Stimulated activated CD4-positive, alpha-beta T cell treated with anti-CD3 and anti-CD28 coated beads, TNF-alpha, amount 100 ng/mL, for 24 hours (primary cell): ENCODE data around the gene CEP43.

Experiments used
- DNase-seq, 3 experiments: peaks; one replicate each; pipeline ENCODE4 v3.0.0-alpha.2; 2020; ENCODE audit warnings: low read depth in 3 of 3

The CEP43 gene, protein sequence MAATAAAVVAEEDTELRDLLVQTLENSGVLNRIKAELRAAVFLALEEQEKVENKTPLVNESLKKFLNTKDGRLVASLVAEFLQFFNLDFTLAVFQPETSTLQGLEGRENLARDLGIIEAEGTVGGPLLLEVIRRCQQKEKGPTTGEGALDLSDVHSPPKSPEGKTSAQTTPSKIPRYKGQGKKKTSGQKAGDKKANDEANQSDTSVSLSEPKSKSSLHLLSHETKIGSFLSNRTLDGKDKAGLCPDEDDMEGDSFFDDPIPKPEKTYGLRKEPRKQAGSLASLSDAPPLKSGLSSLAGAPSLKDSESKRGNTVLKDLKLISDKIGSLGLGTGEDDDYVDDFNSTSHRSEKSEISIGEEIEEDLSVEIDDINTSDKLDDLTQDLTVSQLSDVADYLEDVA

DNA sequence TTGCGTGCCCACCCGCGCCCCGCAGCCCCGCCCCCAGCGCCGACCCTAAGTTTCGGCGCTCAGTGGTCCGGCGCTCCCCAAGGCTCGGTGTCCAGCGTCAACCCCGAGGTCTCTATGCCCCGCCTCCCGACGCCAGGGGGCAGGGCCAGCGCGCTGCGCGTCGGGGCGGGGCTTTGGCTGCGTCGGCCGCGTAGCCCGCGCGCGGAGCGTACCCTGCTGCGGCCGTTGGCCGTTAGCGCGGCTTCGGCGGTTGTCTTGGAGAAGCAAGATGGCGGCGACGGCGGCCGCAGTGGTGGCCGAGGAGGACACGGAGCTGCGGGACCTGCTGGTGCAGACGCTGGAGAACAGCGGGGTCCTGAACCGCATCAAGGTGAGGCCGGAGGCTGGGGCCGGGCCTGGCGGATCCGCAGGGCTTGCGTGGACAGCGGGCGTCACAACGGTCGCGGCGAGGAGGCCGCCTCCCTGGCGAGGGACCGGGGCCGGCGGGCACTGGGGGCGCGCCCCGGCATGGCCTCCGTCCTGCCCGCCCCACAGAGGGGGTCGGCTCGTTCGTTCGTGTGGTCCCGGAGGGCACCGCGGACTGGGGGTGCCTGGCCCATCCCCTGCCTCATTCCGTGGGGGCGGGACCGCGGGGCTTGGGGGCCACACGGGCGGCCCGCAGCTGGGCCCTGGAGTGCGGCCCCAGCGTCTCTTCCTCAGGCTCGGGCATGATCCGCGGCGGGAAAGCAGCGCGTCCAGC is at the start of gene CEP43:
Gene CEP43 (plus strand): TSS at position 253 of the 739 bp plus-strand sequence. CDS start 16 bp downstream, at position 269.
- peak; percentile 67 to 86 (median 79) for DNase-seq

DNA sequence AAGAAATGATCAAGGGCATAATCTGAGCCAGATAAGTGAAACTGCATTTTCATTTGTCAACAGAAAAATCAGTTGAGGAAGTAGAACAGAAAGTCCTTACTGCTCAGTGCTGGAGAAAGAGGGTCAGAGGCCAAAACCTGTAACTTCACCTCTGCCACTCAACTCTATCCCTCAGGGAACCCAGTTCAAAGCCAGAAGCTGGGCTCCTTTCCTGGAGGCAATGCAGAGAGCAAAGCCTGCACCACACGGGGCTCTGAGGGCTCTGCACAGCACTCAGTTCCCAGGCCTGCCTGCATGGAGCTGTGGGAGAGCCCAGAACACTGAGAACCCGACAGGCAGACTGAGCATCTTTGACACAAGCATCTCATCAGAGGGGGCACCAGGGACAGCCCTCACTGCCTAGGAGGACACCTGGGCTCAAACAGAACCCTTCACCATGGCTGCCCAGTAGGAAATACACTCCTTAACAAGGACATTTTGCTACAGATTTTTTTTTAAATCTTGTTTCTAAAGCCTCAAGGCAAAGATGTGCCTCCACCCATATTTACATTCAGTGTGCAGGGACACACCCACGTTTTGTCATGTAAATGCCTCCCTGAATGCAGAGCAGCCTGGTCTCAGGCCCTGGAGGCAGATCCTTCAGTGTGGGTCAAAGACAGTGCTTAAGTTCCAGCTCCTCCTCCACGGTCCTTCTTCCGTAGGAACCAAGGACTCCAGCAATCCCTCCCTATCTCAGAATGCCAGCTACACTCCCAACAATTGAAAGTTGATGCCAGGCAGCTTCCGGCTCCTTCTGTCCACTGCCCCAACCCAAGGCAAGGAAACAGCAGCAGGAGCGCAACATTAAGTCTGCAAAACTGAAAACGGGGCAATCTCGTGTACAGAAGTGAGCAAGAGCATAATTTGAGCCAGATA is 49.4 kb upstream of the CEP43 start:
- DNase-seq, result no peak

DNA sequence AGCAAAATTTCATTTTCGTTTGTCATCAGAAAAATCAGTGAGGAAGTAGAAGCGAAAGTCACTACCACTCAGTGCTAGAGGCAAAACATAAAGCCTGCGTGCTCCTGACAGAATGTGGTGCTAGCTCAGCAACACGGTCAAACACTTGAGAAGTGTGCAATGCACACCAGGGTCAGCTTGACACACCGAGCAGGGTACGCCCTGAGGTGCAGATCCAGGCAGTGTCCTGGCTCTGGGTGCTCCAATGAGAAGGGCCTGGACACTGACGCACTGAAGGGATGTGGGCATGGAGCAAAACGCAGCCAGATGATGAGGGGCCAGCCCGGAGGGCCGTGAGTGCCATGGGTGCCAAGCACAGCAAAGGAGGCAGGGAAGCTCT is 48.8 kb upstream of the CEP43 start:
- DNase-seq, result no peak

DNA sequence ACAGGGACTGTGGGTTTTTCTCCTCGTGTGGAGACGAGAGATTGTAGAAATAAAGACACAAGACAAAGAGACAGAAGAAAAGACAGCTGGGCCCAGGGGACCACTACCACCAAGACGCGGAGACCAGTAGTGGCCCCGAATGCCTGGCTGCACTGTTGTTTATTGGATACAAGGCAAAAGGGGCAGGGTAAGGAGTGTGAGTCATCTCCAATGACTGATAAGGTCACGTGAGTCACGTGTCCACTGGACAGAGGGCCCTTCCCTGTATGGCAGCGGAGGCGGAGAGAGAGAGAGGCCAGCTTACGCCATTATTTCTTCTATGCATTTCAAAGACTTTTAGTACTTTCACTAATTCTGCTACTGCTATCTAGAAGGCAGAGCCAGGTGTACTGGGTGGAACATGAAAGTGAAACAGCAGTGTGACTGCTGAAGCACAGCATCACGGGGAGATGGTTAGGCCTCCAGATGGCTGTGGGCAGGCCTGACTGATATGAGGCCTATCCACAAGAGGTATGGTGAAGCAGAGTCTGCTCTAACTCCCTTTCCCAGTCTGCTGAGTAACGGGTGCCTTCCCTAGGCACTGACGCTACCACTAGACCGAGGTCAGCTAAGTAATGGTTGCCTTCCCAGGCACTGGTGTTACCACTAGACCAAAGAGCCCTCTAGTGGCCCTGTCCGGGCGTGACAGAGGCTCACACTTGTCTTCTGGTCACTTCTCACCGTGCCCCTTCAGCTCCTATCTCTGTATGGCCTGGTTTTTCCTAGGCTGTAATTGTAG is 48.1 kb upstream of the CEP43 start:
- peak; percentile 64 to 83 (median 66) for DNase-seq

DNA sequence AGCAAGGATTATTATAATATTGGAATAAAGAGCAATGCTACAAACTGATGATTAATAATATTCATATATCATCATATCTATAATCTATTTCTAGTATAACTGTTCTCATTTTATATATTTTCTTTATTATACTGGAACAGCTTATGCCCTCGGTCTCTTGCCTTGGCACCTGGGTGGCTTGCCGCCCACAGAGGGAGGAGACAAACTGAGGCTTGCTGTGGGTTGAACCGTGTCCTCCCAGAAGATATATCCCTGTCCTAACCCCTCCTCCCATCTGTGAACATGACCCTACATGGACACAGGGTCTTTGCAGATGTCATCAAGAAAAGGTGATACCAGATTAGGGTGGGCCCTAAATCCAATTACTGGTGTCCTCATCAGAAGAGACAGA is 47.5 kb upstream of the CEP43 start:
- DNase-seq, result no peak

DNA sequence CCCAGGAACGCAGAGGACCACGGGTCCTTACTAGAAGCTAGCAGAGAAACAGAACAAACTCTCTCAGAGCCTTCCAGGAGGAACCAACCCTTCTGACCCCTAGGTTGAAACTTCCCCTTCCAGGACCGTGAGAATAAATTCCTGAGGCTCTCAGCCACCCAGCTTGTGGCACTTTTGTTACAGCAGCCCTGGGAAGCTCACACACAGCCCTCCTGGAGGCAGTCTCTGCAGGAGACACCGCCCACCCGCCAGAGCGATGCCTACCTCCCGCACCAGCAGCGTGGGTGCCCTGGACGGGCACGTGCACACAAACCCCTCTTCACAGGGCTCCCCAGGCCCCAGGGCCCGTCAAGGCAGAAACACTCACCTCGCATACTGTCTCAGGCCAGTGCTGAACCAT is 47.1 kb upstream of the CEP43 start:
- no peak for DNase-seq

DNA sequence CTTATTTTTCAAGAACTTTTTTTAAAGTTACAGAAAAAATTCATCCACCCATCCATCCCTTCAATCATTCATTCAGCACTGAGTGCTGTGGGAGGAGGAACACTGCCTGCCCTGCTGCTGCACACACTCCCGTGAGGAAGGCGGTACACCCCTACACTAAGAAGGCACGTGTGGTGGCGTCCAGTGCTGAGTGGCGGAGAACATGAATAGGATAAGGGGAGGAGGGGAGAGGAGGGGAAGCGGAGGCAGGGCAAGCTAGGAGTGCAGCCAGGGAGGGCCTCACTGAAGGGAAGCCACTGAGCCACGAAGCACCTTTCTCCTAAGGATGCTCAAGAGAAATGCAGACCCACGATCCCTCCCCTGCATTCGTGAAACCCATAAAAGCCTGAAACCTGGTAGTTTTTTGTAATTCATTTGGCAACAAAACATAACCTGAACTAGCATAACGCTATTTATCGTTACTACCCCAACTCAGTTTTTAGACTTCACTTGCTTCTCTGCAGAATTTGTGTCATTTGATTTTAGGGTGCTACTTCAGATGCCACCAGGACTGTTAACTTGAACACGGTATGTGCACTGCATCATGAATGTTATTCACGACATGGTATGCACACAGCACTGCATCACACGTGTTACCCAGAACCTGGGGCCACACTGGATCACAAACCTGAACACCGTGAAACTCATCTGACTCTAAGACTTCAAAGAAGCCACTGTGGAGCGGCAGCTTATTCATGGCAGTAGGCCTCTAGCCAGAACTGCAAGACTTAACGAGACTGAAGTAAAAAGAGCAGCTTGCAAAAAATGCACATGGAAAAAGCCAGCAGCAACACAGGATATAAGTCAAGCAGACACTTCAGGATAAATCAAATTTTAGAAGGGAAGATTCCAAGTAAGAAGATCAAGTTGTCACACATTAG is 46.4 kb upstream of the CEP43 start:
- no peak for DNase-seq

DNA sequence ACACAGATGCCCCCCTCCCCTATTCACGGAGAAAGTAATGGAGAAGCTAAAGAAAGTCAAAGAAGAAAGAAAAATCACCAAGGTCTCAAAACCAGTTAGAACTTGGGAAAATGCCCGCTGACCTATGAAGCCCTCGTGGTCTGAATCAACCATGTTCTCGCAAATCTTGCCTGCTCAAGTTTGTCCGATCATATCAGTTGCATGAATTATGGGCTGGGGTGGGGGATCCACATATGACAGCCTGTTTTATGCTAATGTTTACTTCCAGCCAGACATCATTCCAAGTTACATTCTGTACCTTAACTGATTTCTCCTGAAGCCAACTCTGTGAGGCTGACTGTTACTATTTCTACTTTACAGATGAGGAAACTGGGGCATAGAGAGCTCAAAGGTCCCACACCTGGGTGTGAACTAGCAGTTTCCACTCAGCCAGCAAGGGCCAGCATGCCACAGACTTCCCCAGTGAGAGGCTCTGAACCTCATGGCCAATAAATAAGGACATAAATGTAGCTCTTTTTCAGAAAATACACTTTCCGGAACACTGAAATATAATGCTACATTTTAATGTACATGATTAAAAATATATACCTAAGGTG is 45.0 kb upstream of the CEP43 start:
- no peak for DNase-seq

DNA sequence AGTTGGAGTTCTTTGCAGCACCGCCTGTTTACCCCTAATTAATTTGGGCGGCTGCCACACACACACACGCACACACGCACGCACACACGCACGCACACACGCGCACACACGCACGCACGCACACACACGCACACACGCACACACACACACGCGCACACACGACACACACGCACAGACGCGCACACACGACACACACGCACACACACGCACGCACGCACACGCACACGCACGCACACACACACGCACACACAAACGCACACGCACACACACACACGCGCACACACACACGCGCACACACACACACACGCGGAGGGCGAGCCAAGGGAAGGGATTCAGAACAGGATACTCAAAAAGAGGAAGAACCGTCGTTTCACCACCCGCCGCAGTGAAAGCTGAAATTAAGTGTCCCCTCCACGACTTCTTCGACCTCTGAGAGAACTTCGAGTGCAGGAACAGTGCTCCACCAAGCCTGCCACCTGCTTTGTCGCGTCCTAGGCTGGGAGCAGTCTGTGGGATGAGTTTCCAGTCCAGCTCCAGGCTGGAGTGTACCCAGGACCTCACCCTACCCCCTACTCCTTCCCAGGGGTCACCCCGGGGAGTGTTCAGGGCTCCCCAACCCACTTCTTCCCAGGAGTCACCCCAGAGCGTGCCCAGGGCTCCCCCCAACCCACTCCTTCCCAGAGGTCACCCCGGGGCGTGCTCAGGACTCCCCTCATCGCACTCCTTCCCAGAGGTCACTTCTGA is 43.9 kb upstream of the CEP43 start:
- no peak for DNase-seq

DNA sequence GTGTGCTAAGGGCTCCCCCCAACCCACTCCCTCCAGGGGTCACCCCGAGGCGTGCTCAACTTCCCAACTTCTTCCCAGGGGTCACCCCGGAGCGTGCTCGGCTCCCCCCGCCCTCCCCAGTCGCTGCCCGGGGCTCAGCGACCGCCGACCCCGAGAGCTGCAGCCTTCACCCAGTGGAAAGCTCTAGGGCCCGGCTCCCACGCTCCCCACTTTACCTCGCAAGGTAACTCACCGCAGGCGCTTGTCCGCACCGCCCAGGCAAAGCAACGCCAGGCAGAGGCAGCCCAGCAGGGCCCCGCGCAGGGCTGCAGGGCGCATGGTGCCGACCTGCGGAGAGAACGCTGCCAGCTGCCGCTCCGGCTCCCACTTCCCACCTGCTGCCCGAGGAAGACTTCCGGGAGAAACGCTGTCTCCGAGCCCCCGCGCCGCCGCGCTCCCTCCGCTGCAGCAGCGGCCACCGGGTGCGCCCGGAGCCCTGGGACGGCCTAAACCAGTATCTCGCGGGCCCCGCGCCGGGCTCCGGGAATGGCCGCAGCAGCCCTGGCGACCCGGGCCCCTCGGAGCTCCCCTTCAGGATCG is 43.2 kb upstream of the CEP43 start:
- no peak for DNase-seq

DNA sequence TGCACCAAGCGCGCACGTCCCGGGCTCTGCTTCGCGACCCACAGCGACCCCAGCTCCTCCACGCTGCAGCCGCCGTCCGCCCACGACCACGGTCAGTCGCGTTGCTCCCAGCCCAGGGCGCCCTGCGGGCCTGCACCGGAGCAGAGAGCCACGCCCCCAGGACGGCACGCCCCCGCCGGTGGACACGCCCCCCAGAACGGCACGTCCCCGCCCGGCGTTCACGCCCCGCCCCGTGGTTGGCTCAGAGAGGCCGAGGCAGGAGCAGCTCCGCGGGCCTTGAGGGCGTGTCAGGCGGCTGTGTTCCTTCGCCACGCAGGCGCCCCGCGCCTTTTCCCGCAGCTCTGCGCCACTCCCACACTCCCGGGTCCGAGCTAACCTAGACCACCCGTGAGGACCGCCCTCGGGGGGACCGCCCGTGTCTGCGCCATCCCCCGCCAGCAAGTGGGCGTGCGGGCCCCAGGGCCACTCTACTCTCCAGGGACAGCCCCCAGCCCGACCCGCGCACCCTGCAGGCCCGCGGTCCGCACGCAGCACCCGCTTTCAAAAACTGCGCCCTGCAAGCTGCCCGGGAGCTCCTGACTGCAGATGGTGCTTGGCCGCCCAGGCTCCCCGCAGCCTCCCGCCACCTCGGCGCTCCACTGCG is 42.6 kb upstream of the CEP43 start, which contains the start of gene RNASET2:
Gene RNASET2 (minus strand): TSS at position 107 of the 643 bp plus-strand sequence. CDS start 368 bp downstream, outside the sequence.
- peak; percentile 98 to 99 (median 99) for DNase-seq

DNA sequence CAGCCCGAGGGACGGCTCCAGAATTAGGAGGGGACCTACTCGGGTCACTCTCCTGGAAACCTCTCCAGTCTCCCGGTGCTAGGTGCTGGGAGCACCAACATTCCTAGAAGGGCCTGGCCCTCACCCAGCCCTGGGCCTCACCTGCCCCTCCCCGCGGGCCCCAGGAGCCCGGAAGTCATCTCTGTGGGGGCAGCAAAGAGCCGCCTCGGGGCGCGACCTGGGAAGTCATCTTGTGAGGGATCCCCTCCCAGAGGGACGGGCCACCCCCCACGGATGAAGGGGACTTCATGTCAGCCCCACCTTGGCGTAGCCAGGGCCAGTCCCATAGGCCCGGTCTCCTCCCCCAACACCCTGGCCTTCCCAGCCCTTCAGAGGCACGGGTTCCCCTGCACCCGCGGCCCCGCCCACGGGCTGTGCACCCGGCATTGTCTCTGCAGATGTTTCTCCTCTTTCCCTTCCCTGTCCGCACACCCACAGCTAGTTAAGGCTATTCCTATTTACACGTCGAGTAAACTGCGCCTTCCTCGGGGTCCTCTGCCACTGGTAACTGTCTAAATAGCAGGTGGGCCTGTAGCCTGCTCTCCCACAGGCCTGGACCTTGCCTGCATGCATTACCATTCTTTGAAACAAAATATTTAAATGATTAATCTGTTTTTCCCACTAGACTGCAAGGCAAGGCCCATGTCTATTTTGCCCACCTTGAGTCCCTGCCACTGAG is 42.0 kb upstream of the CEP43 start:
- peak in 1 of 3 experiments; percentile 44 for DNase-seq

DNA sequence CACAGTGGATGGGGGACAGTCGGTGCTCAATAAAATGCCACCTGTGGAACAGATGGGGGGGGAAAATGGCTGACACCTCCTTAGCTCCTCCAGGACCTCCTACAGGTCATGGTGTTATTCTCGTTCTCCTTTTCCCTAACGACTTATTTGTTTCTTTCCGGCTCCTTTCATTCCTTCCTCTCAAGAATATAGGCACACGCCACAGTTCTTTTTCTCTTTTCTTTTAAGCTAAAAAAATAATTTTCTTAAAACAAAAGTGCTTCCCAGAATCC is 41.5 kb upstream of the CEP43 start:
- DNase-seq, result no peak

DNA sequence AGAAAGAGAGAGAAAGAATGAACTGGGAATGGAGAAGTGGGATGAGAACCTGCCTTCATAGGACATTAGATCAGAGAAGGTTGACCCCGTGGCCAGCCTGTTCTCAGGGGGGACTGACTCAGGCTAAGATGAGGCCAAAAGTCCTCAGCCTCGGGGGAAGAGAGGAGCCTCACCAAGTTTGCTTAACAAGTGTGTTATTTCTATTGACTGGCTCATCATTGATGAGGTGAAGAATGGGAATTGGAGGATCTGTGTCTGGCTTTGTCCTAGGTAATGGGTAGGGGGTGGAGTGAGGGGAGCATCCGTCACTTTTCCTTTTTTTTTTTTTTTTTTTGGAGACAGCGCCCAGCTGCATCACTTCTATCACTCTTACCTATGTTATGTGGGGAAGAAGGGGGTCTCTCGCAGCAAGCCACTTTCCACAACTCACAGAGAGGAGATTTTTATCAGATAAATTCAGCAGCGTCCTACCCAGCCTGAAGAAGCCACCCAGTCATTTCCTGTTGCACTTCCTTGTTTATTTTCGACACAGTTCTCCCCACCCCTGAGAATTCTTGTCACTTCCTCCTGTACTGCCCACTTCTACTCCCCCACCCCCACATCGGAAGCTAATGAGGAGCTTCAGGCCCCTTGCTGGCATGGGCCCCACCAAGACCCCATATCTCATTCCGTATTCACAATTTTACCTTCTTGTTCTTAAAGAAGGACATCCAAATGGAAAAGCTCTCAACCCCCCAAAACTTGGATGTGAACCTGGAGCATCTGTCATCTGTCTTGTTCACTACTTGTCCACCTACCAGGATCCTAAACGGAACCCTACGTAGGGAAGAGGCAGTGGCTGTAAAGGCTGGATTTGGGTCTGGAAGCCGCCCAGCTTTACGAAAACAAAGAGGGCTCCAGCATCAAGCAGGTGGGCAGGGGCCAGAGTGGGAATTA is 40.0 kb upstream of the CEP43 start:
- DNase-seq, result no peak

DNA sequence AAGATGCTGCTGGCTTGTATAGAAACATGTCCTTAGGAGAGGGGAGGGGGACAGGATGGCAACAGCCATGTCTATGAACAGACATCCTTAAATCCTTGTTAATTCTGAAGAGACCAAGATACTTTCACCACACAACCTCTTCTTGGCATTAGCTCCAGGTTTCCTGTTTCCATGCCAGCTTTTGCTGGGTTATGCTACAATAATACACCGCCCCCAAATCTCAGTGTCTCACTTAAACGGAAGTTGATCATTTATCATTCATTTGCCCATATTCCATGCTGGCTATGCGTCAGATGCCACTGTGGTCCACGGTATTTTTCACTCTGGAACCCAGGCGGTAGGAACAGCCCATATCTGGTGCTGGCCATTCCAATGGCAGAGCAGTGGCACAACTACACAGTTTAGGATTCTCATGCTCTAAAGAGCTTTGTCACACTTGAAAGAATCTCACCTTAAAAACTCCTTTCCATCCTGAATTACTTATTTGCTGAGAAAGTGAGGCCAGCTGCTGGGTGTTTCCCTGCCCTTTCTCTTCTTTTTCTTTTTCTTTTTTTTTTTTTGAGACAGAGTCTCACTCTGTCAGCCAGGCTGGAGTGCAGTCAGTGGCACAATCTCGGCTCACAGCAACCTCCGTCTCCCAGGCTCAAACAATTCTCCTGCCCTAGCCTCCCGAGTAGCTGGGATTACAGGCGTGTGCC is 39.1 kb upstream of the CEP43 start:
- no peak for DNase-seq

DNA sequence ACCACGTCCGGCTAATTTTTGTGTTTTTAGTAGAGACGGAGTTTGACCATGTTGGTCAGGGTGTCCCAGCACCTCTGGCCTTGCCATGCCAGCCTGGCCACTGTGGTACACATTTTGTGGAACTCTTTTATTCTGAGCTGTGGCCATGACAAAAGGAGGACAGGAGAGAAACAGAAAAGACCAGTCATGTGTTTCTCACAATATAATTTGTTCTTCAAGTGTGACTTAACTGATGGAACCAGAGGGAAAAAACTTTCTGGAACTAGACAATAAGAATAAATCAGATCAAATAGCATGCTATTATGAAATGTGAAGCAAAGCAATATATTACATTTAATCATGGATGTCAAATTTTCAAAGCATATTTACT is 38.6 kb upstream of the CEP43 start:
- no peak for DNase-seq
